ELR (cell line): Measurements from ENCODE around the gene XRN1.

ENCODE experiments used
- DNase-seq: peaks from one replicate; pipeline ENCODE4 v3.0.0-alpha.2; 2015; ENCODE audit warnings: low read depth

Gene XRN1

GRCh38 chr3:142272200-142272891 lies 175.5 kb downstream of the XRN1 start:
- peak; percentile 64 for DNase-seq

GRCh38 chr3:142270407-142270806 lies 177.4 kb downstream of the XRN1 start:
- no peak for DNase-seq

GRCh38 chr3:142269767-142270166 lies 178.1 kb downstream of the XRN1 start:
- DNase-seq = peak; percentile 13

GRCh38 chr3:142268426-142268825 lies 179.4 kb downstream of the XRN1 start:
- no peak for DNase-seq

GRCh38 chr3:142267269-142267668 lies 180.6 kb downstream of the XRN1 start:
- DNase-seq = no peak

- DNase-seq = peak; percentile 71
Measured at GRCh38 chr3:142263112-142263511, 184.7 kb downstream of the XRN1 start.

GRCh38 chr3:142259359-142259758 lies 188.5 kb downstream of the XRN1 start:
- no peak for DNase-seq

GRCh38 chr3:142256712-142257333 lies 191.0 kb downstream of the XRN1 start:
- no peak for DNase-seq
